NCI-H748 treated with DMSO at 0.1 percent for 48 hours (cell line): ENCODE measurements around the gene PDZD11.
"Not testable (repeated sequence)": the region's sequence is repeated elsewhere in the genome, so short reads cannot be mapped to it uniquely, and the experiment has no call there.

Experiments
- DNase-seq: peaks from one replicate; lab custom pipeline; 2025; lab: John Stamatoyannopoulos, UW

Gene PDZD11

GRCh38 chrX:70289793-70290770 lies at the start of gene PDZD11, which contains the start of gene KIF4A:
Gene PDZD11 (minus strand): TSS chrX:70289927. CDS start chrX:70289341, 586 bp downstream.
Gene KIF4A (plus strand): TSS chrX:70290104. CDS start chrX:70290459, 355 bp downstream.
- DNase-seq: peak; percentile 65

- no peak for DNase-seq
Measured at GRCh38 chrX:70338290-70338689, 48.6 kb upstream of the PDZD11 start.

GRCh38 chrX:70336767-70337166 lies 47.0 kb upstream of the PDZD11 start:
- no peak for DNase-seq

- no peak for DNase-seq
Measured at GRCh38 chrX:70332600-70332999, 42.9 kb upstream of the PDZD11 start.

GRCh38 chrX:70331161-70331560 lies 41.4 kb upstream of the PDZD11 start:
- no peak for DNase-seq

- DNase-seq: no peak
Measured at GRCh38 chrX:70324326-70324725, 34.6 kb upstream of the PDZD11 start.

- DNase-seq: not testable (repeated sequence)
Measured at GRCh38 chrX:70323628-70324027, 33.9 kb upstream of the PDZD11 start.

GRCh38 chrX:70322784-70323183 lies 33.1 kb upstream of the PDZD11 start:
- no peak for DNase-seq

GRCh38 chrX:70313503-70313902 lies 23.8 kb upstream of the PDZD11 start:
- no peak for DNase-seq

GRCh38 chrX:70301716-70302115 lies 12.0 kb upstream of the PDZD11 start:
- no peak for DNase-seq

- DNase-seq: no peak
Measured at GRCh38 chrX:70293621-70294020, 3.9 kb upstream of the PDZD11 start.

- no peak for DNase-seq
Measured at GRCh38 chrX:70292788-70293187, 3.1 kb upstream of the PDZD11 start.

- no peak for DNase-seq
Measured at GRCh38 chrX:70289168-70289792, 447 bp downstream of the PDZD11 start.

GRCh38 chrX:70281951-70282350 lies 7.8 kb downstream of the PDZD11 start, which contains the start of gene RAB41:
Gene RAB41 (plus strand): TSS chrX:70282172. CDS start chrX:70282218, 46 bp downstream.
- DNase-seq: no peak

GRCh38 chrX:70280573-70280972 lies 9.2 kb downstream of the PDZD11 start:
- DNase-seq: no peak

- DNase-seq: no peak
Measured at GRCh38 chrX:70279081-70279480, 10.6 kb downstream of the PDZD11 start.

- DNase-seq: not testable (repeated sequence)
Measured at GRCh38 chrX:70274029-70274428, 15.7 kb downstream of the PDZD11 start.

- no peak for DNase-seq
Measured at GRCh38 chrX:70268034-70268433, 21.7 kb downstream of the PDZD11 start, which contains the start of gene ARR3. Gene ARR3 (plus strand): TSS chrX:70268334. CDS start chrX:70269386, 1,052 bp downstream.

- no peak for DNase-seq
Measured at GRCh38 chrX:70264784-70265183, 24.9 kb downstream of the PDZD11 start.

GRCh38 chrX:70262952-70263567 lies 26.7 kb downstream of the PDZD11 start:
- DNase-seq: peak; percentile 22

GRCh38 chrX:70260104-70260503 lies 29.6 kb downstream of the PDZD11 start, which contains the start of gene P2RY4:
Gene P2RY4 (minus strand): TSS chrX:70260204. CDS start chrX:70259624, 580 bp downstream.
- DNase-seq: no peak
